ENCODE data around the gene DNAJA2. TPM values are rescaled to one million over a fixed set of nuclear protein-coding genes. Genes with fewer than 3 reads are reported as not detected.

Gene DNAJA2
- total RNA-seq, 1 donor from 2014 or later: 65.3 TPM

- no peak overlapping the region for H3K27ac Mint-ChIP-seq (ENCODE audit: unreplicated experiment)
- H3K9me3 Mint-ChIP-seq: no peaks in the 10 kb centered on the region
- DNase-seq (ENCODE audit: low read depth, low spot score): no peak
- no peak for TF ChIP-seq CTCF (conservative IDR thresholded peaks at IDR 0.05)
- H3K4me3 Mint-ChIP-seq: peak overlapping the region; percentile 72
- H3K4me1 Mint-ChIP-seq: peaks cover 45% of the 10 kb centered on the region
- H3K36me3 Mint-ChIP-seq (ENCODE audit: low read depth): peaks cover 4% of the 10 kb centered on the region
- H3K27me3 Mint-ChIP-seq (ENCODE audit: low read depth): no peaks in the 10 kb centered on the region
These were observed 2.2 kb downstream of the DNAJA2 start for GRCh38 chr16:46971271-46971670.

GRCh38 chr16:46970089-46970488 lies 3.4 kb downstream of the DNAJA2 start:
- H3K27ac Mint-ChIP-seq (ENCODE audit: unreplicated experiment): no peak overlapping the region

GRCh38 chr16:46968063-46968435 lies 5.4 kb downstream of the DNAJA2 start:
- H3K27me3 Mint-ChIP-seq (ENCODE audit: low read depth): no peaks in the 10 kb centered on the region
- H3K9me3 Mint-ChIP-seq: no peaks in the 10 kb centered on the region
- no peak overlapping the region for H3K27ac Mint-ChIP-seq (ENCODE audit: unreplicated experiment)
- DNase-seq (ENCODE audit: low read depth, low spot score): no peak
- H3K4me1 Mint-ChIP-seq: peaks cover 32% of the 10 kb centered on the region
- H3K36me3 Mint-ChIP-seq (ENCODE audit: low read depth): peaks cover 9% of the 10 kb centered on the region
- H3K4me3 Mint-ChIP-seq: no peak overlapping the region
- TF ChIP-seq CTCF (conservative IDR thresholded peaks at IDR 0.05): no peak

More at GRCh38 chr16:46970089-46970488, 3.4 kb downstream of the DNAJA2 start:
- H3K4me1 Mint-ChIP-seq: peaks cover 45% of the 10 kb centered on the region
- H3K27me3 Mint-ChIP-seq (ENCODE audit: low read depth): no peaks in the 10 kb centered on the region
- H3K4me3 Mint-ChIP-seq: peak overlapping the region; percentile 83
- H3K9me3 Mint-ChIP-seq: no peaks in the 10 kb centered on the region
- H3K36me3 Mint-ChIP-seq (ENCODE audit: low read depth): peaks cover 4% of the 10 kb centered on the region
- no peak for TF ChIP-seq CTCF (conservative IDR thresholded peaks at IDR 0.05)
- no peak for DNase-seq (ENCODE audit: low read depth, low spot score)

- DNase-seq (ENCODE audit: low read depth, low spot score): no peak
- Mint-ChIP-seq H3K27ac (ENCODE audit: unreplicated experiment) (no peak overlapping the region), H3K9me3 (no peaks in the 10 kb centered on the region), H3K27me3 (ENCODE audit: low read depth) (no peaks in the 10 kb centered on the region), H3K36me3 (ENCODE audit: low read depth) (peaks cover 12% of the 10 kb centered on the region), H3K4me3 (no peak overlapping the region), H3K4me1 (no peaks in the 10 kb centered on the region)
- TF ChIP-seq CTCF (conservative IDR thresholded peaks at IDR 0.05): no peak
These were observed 10.8 kb downstream of the DNAJA2 start for GRCh38 chr16:46962629-46963028.

GRCh38 chr16:46961373-46962353 lies 11.8 kb downstream of the DNAJA2 start:
- H3K4me1 Mint-ChIP-seq: no peaks in the 10 kb centered on the region
- no peak for DNase-seq (ENCODE audit: low read depth, low spot score)
- peaks cover 14% of the 10 kb centered on the region for H3K36me3 Mint-ChIP-seq (ENCODE audit: low read depth)
- H3K9me3 Mint-ChIP-seq: no peaks in the 10 kb centered on the region
- H3K27ac Mint-ChIP-seq (ENCODE audit: unreplicated experiment): no peak overlapping the region
- TF ChIP-seq CTCF (conservative IDR thresholded peaks at IDR 0.05): no peak
- no peaks in the 10 kb centered on the region for H3K27me3 Mint-ChIP-seq (ENCODE audit: low read depth)
- H3K4me3 Mint-ChIP-seq: no peak overlapping the region

Measured in neural crest cell (in vitro differentiated cells).